IPS-NIHi11 (cell line): Measurements from ENCODE around the gene RPL39L.

Experiments used
- DNase-seq: peaks from one replicate; pipeline ENCODE4 v3.0.0; 2012; ENCODE audit warnings: mixed read lengths, low spot score

Gene RPL39L

DNA sequence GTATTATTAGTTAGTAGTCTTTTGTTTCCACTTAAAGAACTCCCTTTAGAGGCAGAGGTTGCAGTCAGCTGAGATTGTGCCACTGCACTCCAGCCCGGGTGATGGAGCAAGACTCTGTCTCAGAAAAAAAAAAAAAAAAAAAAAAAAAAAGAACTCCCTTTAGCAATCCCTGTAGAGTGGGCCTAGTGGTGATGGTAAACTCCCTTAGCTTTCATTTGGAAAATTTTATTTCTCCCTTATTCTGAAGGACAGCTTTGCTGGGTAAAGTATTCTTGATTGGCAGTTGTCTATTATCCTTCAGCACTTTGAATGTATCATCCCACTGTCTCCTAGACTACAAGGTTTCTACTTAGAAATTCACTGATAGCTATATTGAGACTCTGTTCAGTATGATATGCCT, 46.0 kb downstream of the RPL39L start:
- no peak for DNase-seq

DNA sequence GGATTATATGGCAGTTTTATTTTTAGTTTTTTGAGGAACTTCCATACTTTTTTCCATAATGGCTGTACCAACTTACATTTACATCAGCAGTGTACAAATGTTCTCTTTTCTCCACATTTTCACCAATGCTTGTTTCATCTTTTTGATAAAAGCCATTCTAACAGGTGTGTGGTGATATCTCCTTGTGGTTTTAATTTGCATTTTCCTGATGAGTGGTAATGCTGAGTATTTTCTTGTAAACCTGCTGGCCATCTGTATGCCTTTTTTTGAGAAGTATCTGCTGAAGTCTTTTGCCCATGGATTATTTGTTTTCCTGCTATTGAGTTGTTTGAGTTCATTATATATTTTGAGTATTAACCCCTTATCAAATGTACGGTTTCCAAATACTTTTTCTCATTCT, 50.6 kb downstream of the RPL39L start:
- no peak for DNase-seq

DNA sequence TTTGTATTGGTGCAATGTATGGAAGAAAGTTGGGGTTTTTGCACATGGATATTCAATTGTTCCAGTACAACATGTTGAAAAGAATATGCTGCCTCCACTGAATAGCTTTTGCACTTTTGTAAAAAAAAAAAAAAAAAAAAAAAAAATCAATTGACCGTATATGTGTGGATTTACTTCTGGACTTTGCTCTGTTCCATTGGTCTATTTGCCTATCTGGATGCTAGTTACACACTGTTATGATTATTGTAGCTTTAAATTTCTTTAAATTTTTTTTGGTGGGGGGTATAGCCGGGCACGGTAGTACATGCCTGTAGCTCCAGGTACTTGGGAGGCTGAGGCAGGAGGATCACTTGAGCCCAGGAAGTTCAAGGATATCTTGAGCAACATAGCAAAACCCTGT, 52.5 kb downstream of the RPL39L start:
- no peak for DNase-seq

DNA sequence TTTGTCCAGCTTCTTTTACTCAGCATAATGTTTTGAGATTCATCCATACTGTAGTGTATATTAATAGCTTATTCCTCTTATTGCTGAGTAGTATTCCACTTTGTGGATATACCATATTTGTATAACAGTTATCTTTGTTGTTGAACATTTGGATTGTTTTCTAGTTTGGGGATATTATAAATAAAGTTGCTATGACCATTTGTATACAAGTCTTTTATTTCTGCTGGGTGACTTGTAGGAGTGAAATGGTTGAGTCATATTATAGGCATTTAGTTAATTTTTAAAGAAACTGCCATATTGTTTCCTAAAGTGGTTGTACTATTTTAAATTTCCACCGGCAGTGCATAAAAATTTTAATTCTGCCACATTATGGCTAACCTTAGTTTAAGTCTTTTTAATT, 53.4 kb downstream of the RPL39L start:
- no peak for DNase-seq

DNA sequence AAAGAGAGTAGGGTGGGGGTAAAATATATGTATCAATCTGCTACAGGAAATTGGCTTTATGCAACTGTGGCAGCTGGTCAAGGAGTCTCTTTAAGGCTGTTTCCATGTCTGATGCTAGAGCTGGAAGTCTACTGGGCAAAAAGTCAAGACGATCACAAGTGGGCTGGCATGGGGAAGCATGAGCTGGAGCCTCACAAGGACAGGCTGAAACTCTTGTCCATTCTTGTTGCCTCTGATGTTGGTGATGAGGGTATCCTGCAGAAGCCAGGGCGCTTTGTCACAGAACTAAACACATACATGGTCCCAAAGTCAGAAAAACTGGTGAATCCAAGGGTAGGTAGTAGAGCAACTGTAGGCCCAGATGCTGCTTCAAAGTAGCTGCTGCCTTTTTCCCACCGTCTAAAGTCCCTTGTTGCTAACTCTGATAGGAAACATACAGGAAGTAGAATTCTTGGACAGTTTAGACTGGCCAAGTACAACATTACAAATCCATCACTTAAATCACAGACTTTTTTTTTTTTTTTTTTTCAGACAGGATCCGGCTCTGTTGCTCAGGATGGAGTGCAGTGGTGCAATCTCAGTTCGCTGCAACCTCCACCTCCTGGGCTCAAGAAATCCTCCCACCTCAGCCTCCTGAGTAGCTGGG, 54.2 kb downstream of the RPL39L start:
- no peak for DNase-seq

DNA sequence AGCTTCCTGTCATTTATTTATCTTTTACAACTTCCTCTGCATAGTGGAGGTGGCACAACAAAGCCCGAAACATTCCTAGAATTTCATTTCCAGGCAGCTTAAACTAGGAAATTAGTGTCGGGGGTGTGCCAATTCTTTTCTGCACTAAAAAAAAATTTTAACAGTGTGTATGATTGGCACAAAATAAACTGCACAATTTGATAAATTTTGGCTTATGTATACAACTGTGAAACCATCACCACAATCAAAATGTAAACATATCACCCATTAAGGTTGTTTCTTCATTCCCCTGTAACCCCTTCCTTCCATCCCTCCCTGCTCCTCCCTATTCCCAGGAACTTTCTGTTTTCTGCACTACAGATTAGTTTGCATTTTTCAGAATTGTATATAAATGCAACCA, 54.7 kb downstream of the RPL39L start:
- no peak for DNase-seq

DNA sequence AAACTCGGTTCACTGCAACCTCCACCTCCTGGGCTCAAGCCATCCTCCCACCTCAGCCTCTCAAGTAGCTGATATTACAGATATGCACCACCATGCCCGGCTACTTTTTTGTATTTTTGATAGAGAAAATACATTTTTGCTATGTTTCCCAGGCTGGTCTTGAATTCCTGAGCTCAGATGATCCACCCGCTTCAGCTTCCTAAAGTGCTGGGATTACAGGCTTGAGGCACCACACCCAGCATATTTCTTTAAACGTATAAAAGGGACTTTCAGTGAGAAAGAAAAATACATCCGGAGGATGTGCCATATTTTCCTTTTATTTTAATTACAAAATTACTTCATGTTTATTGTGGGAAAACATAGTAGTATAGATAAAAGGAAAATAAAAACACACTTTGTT, 55.2 kb downstream of the RPL39L start:
- DNase-seq: no peak

DNA sequence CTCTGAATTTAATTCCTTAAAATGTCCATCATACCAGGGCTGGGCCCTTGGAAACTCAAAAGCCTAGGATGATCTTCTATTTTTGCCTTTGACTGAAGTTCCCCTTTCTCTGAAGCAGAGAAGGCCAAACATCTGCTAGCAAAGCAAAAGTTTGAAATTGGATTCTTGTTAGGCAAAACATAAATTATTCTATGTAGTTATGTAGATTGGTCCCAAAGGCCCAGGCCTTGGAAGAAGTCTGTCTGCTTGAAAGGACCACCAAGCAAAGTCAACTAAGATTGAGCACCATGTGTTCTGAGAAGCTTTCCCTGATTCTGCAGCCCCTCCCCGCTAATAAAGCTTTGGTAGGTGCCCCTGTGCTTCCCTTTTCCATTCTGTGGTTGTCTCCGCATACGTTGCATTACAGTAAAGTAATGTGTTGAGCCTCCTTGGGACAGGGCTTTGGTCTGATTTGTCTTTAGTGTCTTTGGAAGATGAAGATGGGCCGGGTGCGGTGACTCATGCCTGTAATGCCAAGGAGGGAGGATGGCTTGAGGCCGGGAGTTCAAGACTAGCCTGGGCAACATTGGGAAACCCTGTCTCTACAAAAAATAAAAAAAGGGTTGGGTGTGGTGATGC, 56.4 kb downstream of the RPL39L start:
- no peak for DNase-seq

DNA sequence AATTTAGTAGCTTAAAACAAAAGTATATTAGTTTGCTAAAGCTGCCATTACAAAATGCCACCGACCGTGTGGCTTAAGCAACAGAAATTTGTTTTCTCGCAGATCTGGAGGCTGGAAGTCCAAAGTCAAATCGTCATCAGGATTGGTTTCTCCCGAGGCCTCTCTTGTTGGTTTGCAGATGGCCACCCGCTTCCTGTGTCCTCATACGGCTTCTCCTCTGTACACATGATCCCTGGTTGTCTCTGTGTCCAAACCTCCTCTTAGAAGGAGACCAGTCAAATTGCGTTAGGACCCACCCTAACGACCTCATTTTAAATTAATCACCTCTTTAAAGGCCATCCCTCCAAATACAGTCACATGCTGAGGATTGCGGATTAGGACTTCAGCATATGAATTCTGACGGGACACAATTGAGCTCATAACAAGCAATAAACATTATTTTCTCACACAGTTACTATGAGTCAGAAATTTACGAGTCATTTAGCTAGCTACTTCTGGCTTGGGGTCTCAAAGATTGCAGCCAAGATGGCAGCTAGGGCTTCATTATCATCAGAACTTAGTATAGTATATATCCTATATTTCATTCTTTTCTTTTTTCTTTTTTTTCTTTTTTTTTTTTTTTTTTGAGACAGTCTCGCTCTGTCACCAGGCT, 58.4 kb downstream of the RPL39L start:
- DNase-seq: no peak

DNA sequence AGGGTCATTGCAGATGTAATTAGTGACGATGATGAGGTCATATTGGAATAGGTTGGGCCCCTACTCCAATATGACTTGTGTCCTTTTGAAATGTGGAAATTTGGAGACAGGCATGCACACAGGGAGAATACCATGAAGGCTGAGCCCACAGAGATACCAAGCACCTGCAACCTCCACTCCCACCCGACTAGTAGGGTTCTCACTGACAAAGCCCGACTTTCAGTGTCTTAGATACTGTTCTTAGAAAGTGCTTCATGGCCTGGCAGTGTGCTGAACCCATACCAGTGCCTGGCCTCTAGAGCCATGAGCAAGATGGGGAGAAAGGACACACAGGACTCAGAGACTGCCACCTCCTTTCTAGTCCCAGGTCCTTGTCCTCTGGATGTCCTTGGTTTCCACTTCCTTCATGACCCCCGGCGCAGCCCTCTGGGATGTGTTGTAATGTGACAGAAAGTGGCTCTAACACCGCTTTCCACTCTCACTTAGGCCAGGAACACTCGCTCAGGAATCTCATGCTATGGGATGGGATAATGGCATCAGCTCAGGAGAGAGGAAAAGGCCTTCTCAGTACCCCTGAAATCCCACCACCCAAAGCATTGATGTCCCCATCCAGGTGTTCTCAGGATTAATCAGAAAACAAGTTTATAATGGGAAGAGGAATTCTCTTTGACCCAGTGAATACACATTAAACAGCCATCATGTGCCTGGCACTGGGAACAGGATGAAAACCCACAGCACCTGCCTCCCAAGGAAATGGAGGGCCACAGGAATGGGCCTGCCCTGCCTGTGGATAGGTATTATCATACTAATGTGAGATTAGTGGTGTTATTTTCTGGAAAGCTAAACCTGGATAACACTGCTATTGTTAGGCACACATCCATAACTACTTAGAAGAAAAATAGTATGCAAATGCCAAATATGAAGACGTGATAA, 59.9 kb downstream of the RPL39L start:
- no peak for DNase-seq

DNA sequence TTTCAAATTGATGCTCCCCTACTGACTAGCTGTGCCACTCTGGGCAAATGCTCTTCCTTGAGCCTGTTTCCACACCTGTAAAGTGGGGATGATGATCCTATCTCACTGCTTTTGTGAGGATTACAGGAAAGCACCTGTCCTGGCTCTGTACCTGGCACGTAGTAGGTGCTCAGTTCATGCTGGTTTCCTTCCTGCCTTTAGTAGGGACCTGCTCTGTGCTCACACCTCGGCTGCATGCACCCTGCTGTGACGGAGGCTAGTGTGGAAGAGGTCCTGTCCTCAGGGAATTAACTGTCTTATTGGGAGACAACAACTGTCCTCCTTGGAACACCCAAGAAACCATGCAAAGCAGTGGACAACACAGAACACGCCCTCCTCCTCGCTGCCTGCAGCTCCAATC, 61.8 kb downstream of the RPL39L start:
- no peak for DNase-seq

DNA sequence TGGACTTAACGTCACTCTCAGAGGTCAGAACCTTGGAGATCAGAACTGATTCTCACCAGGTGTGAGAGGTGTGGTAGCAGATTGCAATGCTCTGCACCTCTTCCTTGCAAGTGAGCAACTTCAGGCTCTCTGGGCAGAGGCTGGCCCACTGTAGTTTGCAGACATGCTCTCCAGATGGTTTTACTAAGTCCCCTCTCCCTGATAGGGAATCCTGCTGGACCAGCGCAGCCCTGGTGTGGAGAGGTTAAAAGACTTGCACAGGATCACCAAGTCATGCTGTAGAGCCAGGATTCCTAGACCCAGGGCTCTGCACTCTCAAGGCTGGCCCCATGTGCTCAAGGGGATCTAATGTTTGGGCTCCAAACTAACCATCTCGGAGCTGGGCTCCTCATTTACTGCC, 62.2 kb downstream of the RPL39L start:
- no peak for DNase-seq

DNA sequence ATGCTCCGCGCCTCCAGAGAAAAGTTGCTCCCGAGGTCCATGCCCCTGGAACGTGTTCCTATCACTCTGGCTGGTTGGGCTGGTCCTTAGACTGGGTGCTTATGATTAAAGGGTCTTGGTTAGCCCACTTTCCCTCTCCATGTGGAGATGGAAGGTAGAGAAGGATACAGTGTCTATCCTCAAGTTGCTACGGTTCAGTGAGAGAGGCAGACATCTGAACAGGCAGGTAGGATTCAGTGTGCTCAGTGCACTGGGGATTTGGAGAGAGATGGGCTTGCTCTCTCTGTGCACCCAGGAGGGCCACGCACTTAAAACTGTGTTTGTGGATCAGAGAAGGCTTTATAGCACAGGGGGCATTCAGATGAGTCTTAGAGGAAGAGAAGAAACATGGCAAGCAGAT, 63.0 kb downstream of the RPL39L start:
- no peak for DNase-seq

DNA sequence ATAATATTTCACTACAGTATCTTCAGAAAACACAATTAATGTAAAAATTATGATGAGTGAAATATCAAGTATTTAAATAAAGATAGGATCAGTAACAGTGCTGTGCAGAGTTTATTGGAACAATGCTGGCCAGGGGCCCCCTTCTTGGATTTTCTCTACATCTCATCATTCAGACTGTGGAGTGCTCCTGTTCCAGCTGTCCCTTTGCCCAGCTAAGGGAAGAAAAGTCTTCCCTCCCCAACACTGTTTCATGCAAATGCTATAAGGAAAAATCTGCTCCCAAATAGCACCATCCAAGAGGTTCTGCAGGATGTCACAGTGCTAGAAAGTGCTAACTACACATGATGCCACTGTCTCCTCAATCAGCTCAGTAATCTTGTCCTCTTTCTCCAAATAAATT, 64.5 kb downstream of the RPL39L start:
- no peak for DNase-seq

DNA sequence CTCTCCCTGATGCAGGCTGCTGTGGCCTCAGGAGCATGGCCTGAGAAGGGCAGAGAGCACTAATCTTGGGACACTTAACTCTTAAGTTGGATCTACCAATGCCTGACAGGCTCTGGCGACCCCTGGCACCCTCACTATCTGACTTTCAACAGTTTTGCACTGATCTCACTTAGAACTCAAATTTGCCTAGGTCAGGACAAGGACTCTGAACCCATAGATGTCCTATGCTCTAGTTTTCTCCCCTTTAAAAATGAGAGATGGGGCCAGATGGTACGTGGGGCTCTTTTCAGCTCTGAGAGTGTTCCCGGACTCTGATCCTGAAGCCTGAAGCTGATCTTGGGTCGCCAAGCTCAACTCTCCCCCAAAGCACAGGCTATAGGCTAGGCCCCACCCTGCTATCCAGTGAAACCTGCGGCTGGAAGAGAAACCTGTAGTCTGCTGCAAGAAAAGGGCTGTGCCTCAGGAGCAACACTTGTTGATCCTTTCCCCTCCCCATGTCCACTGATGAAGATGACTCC, 65.7 kb downstream of the RPL39L start:
- DNase-seq: no peak

DNA sequence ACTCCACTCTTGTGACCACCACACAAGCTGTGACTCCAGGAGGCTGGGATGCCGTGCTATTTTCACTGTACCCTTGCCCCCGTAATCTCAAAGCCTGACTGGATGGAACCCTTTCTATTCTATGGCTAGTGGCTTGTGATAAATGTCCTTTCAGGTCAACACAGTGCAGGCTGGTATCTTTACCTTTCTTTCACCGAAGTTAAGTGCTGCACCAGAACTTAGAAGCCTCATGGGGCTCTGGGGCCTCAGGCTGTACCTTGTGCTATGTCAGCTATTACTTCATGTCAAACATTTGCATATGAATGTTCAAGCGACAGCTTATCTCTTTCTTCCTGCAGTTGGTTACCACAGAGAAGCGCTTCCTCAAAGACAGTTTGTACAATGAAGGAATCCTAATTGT, 66.8 kb downstream of the RPL39L start:
- no peak for DNase-seq

DNA sequence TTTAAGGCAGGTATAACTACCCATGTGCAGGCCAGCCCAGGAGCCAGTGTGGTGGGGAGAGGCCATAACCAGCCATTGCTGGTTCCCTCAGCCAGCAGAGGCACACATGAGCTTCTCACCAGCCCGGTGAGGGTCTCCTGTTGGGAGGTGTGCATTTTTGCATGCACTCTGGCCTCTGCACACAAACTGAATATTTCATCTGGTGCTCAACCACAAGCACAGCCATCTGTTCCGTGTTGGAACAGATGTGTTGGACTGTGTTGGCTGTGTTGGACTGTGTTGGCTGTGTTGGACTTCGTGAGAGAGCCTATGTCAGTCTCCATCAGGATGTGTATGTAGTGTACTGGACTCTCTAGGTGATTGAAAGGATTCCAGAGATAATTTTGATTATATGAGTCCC, 67.2 kb downstream of the RPL39L start:
- DNase-seq: no peak
